GM19395 (cell line): ENCODE results near the gene TDRD9.
"Not testable (repeated sequence)": the region's sequence is repeated elsewhere in the genome, so short reads cannot be mapped to it uniquely, and the experiment has no call there.

Experiments
- ATAC-seq: cut with Tn5 transposase; IDR thresholded peaks from one replicate; pipeline ENCODE4 v1.9.1; 2021; ENCODE audit warnings: mild to moderate bottlenecking, moderate library complexity; ENCODE audit not compliant: unreplicated experiment

TDRD9 gene

GRCh38 chr14:103974575-103974974 is 46.3 kb downstream of the TDRD9 start:
- ATAC-seq: no peak

GRCh38 chr14:103980623-103981238 is 52.5 kb downstream of the TDRD9 start:
- ATAC-seq: not testable (repeated sequence)

GRCh38 chr14:103984196-103984595 is 55.9 kb downstream of the TDRD9 start:
- no peak for ATAC-seq

- ATAC-seq: no peak
Observed at GRCh38 chr14:103989034-103989433, 60.8 kb downstream of the TDRD9 start.

- no peak for ATAC-seq
Observed at GRCh38 chr14:103989964-103990363, 61.7 kb downstream of the TDRD9 start.

- ATAC-seq: no peak
Observed at GRCh38 chr14:103994535-103995184, 66.4 kb downstream of the TDRD9 start.

GRCh38 chr14:103995876-103996275 is 67.6 kb downstream of the TDRD9 start:
- no peak for ATAC-seq

GRCh38 chr14:103997391-103997790 is 69.1 kb downstream of the TDRD9 start:
- no peak for ATAC-seq

- ATAC-seq: no peak
Observed at GRCh38 chr14:103998027-103998426, 69.8 kb downstream of the TDRD9 start.

GRCh38 chr14:103999795-104000440 is 71.7 kb downstream of the TDRD9 start:
- no peak for ATAC-seq

- ATAC-seq: no peak
Observed at GRCh38 chr14:104001003-104001402, 72.7 kb downstream of the TDRD9 start.

GRCh38 chr14:104003616-104004015 is 75.4 kb downstream of the TDRD9 start:
- ATAC-seq: no peak

GRCh38 chr14:104004849-104005248 is 76.6 kb downstream of the TDRD9 start:
- no peak for ATAC-seq

- ATAC-seq: no peak
Observed at GRCh38 chr14:104005489-104005888, 77.2 kb downstream of the TDRD9 start.

GRCh38 chr14:104007121-104007520 is 78.9 kb downstream of the TDRD9 start:
- ATAC-seq: no peak

- no peak for ATAC-seq
Observed at GRCh38 chr14:104009297-104009696, 81.0 kb downstream of the TDRD9 start.

- no peak for ATAC-seq
Observed at GRCh38 chr14:104011824-104012517, 83.7 kb downstream of the TDRD9 start.

- no peak for ATAC-seq
Observed at GRCh38 chr14:104014764-104015163, 86.5 kb downstream of the TDRD9 start.

- no peak for ATAC-seq
Observed at GRCh38 chr14:104016873-104017650, 88.8 kb downstream of the TDRD9 start.

GRCh38 chr14:104019029-104019428 is 90.8 kb downstream of the TDRD9 start:
- ATAC-seq: no peak

GRCh38 chr14:104019806-104020205 is 91.5 kb downstream of the TDRD9 start:
- ATAC-seq: no peak
